ENCODE data around the gene TBC1D24. TPM values are rescaled to one million over a fixed set of nuclear protein-coding genes. Genes with fewer than 3 reads are reported as not detected.

The TBC1D24 gene
- total RNA-seq, 2 donors from 2014 or later = 9.6 to 10.5 TPM

DNA sequence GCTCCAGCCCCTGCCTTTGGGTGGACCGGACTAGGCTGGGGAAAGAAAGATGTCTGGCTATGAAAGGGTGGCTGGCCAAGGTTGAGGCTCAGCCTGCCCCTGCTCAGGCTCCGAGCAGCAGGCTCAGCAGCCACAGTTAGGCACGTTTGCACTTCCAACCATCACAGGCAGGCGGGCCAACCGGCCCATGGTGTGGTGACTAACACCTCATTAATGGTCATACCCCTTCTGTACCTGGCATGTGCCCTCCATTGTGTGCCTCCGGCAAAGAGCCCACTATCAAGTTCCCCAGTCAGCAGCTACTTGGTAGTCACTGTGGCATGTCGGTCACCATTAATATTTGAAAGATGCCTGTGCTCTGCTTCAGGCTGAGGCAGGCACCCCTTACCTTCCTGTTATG lies 6.7 kb downstream of the TBC1D24 start:
- H3K27ac ChIP-seq = no peak overlapping the region
- H3K36me3 ChIP-seq = no peaks in the 10 kb centered on the region
- no peaks in the 10 kb centered on the region for H3K27me3 ChIP-seq
- TF ChIP-seq, protein P1, sequence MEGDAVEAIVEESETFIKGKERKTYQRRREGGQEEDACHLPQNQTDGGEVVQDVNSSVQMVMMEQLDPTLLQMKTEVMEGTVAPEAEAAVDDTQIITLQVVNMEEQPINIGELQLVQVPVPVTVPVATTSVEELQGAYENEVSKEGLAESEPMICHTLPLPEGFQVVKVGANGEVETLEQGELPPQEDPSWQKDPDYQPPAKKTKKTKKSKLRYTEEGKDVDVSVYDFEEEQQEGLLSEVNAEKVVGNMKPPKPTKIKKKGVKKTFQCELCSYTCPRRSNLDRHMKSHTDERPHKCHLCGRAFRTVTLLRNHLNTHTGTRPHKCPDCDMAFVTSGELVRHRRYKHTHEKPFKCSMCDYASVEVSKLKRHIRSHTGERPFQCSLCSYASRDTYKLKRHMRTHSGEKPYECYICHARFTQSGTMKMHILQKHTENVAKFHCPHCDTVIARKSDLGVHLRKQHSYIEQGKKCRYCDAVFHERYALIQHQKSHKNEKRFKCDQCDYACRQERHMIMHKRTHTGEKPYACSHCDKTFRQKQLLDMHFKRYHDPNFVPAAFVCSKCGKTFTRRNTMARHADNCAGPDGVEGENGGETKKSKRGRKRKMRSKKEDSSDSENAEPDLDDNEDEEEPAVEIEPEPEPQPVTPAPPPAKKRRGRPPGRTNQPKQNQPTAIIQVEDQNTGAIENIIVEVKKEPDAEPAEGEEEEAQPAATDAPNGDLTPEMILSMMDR (IDR thresholded peaks at IDR 0.05) = no peak
- DNase-seq (ENCODE audit: low spot score) = no peak
- H3K9me3 ChIP-seq = no peaks in the 10 kb centered on the region
- no peak overlapping the region for H3K4me3 ChIP-seq
- peaks cover 0 to 31% of the 10 kb centered on the region in 2 donors for H3K4me1 ChIP-seq

DNA sequence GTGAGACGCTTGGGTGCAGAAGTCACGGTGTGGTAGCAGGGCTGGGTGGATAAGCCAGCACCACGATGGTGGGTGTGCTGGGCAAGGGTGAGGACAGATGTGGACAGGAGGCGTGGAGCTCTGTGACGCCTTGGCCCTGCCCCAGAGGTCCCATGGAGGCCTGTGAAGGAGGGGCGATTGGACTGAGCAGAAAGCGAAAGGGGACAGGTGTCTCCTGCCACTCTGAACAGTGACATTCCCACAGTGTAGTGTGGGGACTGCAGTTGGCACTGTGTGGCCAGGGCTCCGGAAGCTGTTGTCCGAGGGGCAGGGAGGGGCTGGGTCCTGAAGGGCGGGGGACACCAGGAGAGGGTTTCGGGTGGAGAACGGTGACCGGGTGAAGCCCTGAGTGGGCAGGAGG lies 7.3 kb downstream of the TBC1D24 start:
- H3K4me1 ChIP-seq = peaks cover 0 to 36% of the 10 kb centered on the region in 2 donors
- H3K36me3 ChIP-seq = no peaks in the 10 kb centered on the region
- H3K27ac ChIP-seq = peak overlapping the region; percentile 9 to 77
- TF ChIP-seq, protein P1 (IDR thresholded peaks at IDR 0.05) = no peak
- H3K27me3 ChIP-seq = no peaks in the 10 kb centered on the region
- no peak for DNase-seq (ENCODE audit: low spot score)
- H3K4me3 ChIP-seq = no peak overlapping the region
- no peaks in the 10 kb centered on the region for H3K9me3 ChIP-seq

DNA sequence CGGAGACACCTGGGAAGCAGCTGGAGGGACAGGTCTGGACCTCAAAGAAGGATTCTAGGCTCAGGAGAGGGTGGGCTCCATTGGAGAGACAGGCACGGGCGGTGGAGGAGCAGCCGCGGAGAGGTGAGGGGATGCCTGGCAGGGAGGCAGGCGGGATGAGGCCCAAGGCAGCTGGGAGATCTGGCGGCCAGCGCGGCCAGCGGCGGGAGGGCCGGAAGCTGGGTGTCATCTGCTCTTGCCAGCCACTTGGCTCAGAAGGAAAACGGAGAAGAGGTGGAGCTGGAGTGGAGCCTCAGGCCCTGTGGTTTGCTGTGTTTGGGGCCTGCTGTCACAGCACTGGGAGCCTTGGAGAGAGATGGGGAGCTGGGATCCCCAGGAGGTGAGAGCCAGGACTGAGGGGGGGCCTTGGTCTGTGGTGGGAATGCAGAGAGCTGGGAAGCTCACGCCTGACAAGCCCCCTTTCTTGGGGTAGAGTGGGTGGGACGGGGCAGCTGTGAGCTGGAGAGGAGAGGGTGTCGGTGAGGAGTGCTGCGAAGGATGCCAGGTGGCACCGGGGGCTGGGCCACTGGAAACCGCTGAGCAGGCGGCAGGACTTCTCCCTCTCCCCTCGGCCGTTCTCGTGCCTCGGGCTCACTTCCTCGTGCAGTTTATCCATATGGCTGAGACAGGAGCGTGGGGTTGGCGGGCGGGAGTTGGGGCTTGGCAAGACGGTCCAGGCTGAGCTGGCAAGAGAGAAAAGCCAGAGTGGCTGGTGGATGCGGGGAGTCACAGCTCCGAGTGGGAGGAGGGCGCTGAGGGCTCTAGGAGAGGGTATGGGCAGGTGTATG lies 8.0 kb downstream of the TBC1D24 start:
- no peaks in the 10 kb centered on the region for H3K36me3 ChIP-seq
- TF ChIP-seq, protein P1 (IDR thresholded peaks at IDR 0.05) = no peak
- peak overlapping the region in 1 of 2 donors; percentile 8 for H3K4me3 ChIP-seq
- H3K4me1 ChIP-seq = peaks cover 0 to 36% of the 10 kb centered on the region in 2 donors
- no peaks in the 10 kb centered on the region for H3K27me3 ChIP-seq
- DNase-seq (ENCODE audit: low spot score) = peak; percentile 69
- H3K27ac ChIP-seq = peak overlapping the region; percentile 77 to 81
- H3K9me3 ChIP-seq = no peaks in the 10 kb centered on the region

DNA sequence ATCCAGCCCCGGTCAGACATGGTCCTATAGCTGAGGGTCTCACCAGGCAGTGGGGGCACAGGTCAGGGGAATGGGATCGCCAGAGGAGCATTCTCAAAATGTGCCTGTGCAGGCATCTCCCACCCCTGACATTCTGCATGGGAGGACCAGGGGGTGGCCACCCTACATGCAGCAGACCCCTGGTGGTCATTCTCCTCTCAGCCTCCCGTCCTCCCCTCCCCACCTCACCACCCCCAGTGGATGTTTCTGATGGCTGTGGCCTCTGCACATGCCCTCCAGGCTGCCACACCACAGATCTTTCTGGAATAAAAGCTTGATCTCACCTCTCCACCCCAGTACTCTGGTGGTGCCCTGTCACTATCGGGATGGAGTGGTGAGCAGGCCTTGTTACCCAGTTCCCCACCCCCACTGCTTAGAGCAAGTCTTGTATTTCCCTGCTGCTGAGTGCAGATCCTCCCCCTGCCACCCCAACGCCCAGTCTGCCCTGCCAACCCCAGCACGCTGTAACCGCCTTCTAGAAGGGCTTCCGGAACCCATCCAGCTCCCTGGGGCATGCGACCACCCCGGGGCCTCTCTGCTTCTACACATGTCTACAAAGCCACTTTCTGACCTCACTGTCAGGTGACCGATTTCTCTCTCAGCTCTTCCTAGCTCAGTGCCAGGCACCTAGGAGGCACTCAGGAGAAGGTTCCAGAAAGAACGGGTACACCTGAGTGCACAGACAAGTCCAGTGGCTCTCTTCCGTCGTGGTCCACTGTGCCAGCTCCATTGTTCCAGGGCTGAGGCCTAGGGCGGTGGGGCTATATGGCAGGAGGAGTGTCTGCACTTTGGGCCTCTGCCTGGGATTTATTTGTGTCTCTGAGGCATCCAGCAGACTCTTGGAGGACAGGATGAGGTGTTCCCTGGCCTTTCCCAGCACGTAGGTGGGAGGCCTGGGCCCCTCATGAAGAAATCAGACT lies 9.3 kb downstream of the TBC1D24 start:
- Histone ChIP-seq H3K36me3 (no peaks in the 10 kb centered on the region), H3K27me3 (no peaks in the 10 kb centered on the region), H3K4me3 (no peak overlapping the region), H3K27ac (peak overlapping the region in 1 of 2 donors; percentile 77), H3K9me3 (no peaks in the 10 kb centered on the region), H3K4me1 (peaks cover 0 to 36% of the 10 kb centered on the region in 2 donors)
- TF ChIP-seq, protein P1 (IDR thresholded peaks at IDR 0.05) = no peak
- no peak for DNase-seq (ENCODE audit: low spot score)

DNA sequence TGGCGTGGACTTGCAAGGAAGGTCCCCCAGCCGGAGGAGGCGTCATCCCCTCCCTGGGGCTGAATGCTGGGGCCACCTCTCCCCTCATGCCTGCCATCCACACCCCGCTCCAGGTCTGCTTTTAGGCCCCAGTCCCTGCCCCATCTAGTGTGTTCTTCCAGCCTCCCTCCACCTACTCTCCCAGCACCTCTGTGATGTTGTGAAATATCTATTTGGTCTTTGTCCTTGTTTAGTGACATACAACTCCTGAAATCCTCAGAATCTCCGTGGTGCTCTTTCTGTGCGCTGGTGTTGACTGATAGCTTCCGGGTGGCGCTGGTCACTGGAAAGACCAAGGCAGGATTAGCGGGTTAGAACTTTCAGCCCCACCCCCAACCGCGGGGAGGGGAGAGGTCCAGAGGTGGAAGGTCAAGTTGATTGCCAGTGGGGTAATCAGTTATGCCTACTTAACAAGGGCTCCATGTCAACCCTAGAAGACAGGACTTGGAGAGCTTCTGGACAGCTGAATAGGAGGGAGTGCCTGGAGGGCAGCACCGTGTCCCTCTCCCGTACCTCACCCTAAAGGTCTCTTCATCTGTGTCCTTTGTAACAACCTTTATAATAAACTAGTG lies 10.1 kb downstream of the TBC1D24 start:
- Histone ChIP-seq H3K27ac (no peak overlapping the region), H3K4me3 (no peak overlapping the region), H3K4me1 (peaks cover 0 to 36% of the 10 kb centered on the region in 2 donors), H3K9me3 (no peaks in the 10 kb centered on the region), H3K27me3 (no peaks in the 10 kb centered on the region), H3K36me3 (no peaks in the 10 kb centered on the region)
- TF ChIP-seq, protein P1 (IDR thresholded peaks at IDR 0.05) = no peak
- no peak for DNase-seq (ENCODE audit: low spot score)
